Thoracic aorta (tissue), 2 donors: Measurements from ENCODE around the gene CRYGC. TPM values are rescaled to one million over a fixed set of nuclear protein-coding genes. Genes with fewer than 3 reads are reported as not detected.

Experiments used
- ATAC-seq: fragments of 150-250 bp; one replicate; pipeline ENCODE4 v1.8.0; 2017; ENCODE audit warnings: low read depth; ENCODE audit not compliant: insufficient number of reproducible peaks, low FRiP score
- DNase-seq: peaks from one replicate; pipeline ENCODE4 v3.0.0-alpha.2; 2020; ENCODE audit warnings: low spot score
- H3K27ac ChIP-seq, 2 donors: fragments of 200-600 bp; sonication (generic); 1 replicate in 1 of 2; 2 replicates in 1 of 2; pipeline ENCODE4 v1.5.1; 2016; ENCODE audit warnings: mild to moderate bottlenecking in 2 of 2, moderate library complexity in 2 of 2
- H3K27me3 ChIP-seq: fragments of 200-600 bp; sonication (generic); replicated peaks from 2 replicates; pipeline ENCODE4 v1.6.0; 2016; ENCODE audit warnings: mild to moderate bottlenecking; ENCODE audit not compliant: insufficient read depth
- H3K36me3 ChIP-seq: fragments of 200-600 bp; sonication (generic); one replicate; pipeline ENCODE4 v1.5.1; 2016
- H3K4me1 ChIP-seq, 2 donors: fragments of 200-600 bp; sonication (generic); 1 replicate in 1 of 2; 2 replicates in 1 of 2; pipeline versions ENCODE4 v1.5.1 to v1.6.0; 2016; ENCODE audit warnings: low read depth in 2 of 2, mild to moderate bottlenecking in 1 of 2; ENCODE audit not compliant: control insufficient read depth in 1 of 2
- H3K4me3 ChIP-seq: fragments of 200-600 bp; sonication (generic); 2 replicates; pipeline ENCODE4 v1.5.1; 2016; ENCODE audit warnings: mild to moderate bottlenecking
- H3K9me3 ChIP-seq: fragments of 200-600 bp; sonication (generic); 2 replicates; pipeline ENCODE4 v1.5.1; 2016
- CTCF ChIP-seq: fragments of 200-600 bp; sonication (generic); IDR thresholded peaks from one replicate; pipeline ENCODE4 v1.5.1; 2019; ENCODE audit warnings: antibody characterized with exemption
- total RNA-seq, 2 donors: library from RNA; depleted of rRNA; stranded (reverse); fragments of >200 nt; gene quantifications; one replicate each; pipeline versions ENCODE4 v1.1.0 to v1.2.3, GENCODE V29; 2016

Gene CRYGC
- total RNA-seq, 2 donors from 2014 or later, result not detected

GRCh38 chr2:208098267-208098666, 31.4 kb downstream of the CRYGC start:
- DNase-seq, result no peak
- no peak overlapping the region for H3K4me3 ChIP-seq
- H3K4me1 ChIP-seq, result no peaks in the 10 kb centered on the region
- ATAC-seq, result no peak
- H3K27ac ChIP-seq, result no peak overlapping the region
- H3K9me3 ChIP-seq, result no peaks in the 10 kb centered on the region
- H3K27me3 ChIP-seq, result no peaks in the 10 kb centered on the region
- no peak for TF ChIP-seq CTCF
- no peaks in the 10 kb centered on the region for H3K36me3 ChIP-seq

GRCh38 chr2:208097801-208098200, 31.8 kb downstream of the CRYGC start:
- no peak for TF ChIP-seq CTCF
- H3K4me1 ChIP-seq, result no peaks in the 10 kb centered on the region
- H3K27me3 ChIP-seq, result no peaks in the 10 kb centered on the region
- no peaks in the 10 kb centered on the region for H3K9me3 ChIP-seq
- ATAC-seq, result no peak
- no peak overlapping the region for H3K27ac ChIP-seq
- DNase-seq, result no peak
- H3K4me3 ChIP-seq, result no peak overlapping the region
- H3K36me3 ChIP-seq, result no peaks in the 10 kb centered on the region

GRCh38 chr2:208097313-208097712, 32.3 kb downstream of the CRYGC start:
- ATAC-seq (no peak), DNase-seq (no peak)
- TF ChIP-seq CTCF, result no peak
- no peaks in the 10 kb centered on the region for H3K36me3 ChIP-seq
- no peaks in the 10 kb centered on the region for H3K9me3 ChIP-seq
- no peaks in the 10 kb centered on the region for H3K27me3 ChIP-seq
- H3K27ac ChIP-seq, result no peak overlapping the region
- no peaks in the 10 kb centered on the region for H3K4me1 ChIP-seq
- no peak overlapping the region for H3K4me3 ChIP-seq

- Histone ChIP-seq H3K4me3 (no peak overlapping the region), H3K27ac (no peak overlapping the region), H3K4me1 (no peaks in the 10 kb centered on the region), H3K9me3 (no peaks in the 10 kb centered on the region), H3K36me3 (no peaks in the 10 kb centered on the region), H3K27me3 (no peaks in the 10 kb centered on the region)
- DNase-seq, result no peak
- no peak for TF ChIP-seq CTCF
- ATAC-seq, result no peak
Observed at GRCh38 chr2:208096080-208096479, 33.5 kb downstream of the CRYGC start.

GRCh38 chr2:208093128-208093527, 36.5 kb downstream of the CRYGC start:
- no peak overlapping the region for H3K4me3 ChIP-seq
- H3K36me3 ChIP-seq, result no peaks in the 10 kb centered on the region
- ATAC-seq (no peak), DNase-seq (no peak)
- no peaks in the 10 kb centered on the region for H3K4me1 ChIP-seq
- H3K27me3 ChIP-seq, result no peaks in the 10 kb centered on the region
- no peak for TF ChIP-seq CTCF
- no peak overlapping the region for H3K27ac ChIP-seq
- H3K9me3 ChIP-seq, result no peaks in the 10 kb centered on the region
